DMS 273 (cell line): Measurements from ENCODE around the gene SPEN.

Experiments used
- DNase-seq: peaks from one replicate; lab custom pipeline; 2025; ENCODE audit not compliant: unreplicated experiment; lab: John Stamatoyannopoulos, UW

The SPEN gene

DNA sequence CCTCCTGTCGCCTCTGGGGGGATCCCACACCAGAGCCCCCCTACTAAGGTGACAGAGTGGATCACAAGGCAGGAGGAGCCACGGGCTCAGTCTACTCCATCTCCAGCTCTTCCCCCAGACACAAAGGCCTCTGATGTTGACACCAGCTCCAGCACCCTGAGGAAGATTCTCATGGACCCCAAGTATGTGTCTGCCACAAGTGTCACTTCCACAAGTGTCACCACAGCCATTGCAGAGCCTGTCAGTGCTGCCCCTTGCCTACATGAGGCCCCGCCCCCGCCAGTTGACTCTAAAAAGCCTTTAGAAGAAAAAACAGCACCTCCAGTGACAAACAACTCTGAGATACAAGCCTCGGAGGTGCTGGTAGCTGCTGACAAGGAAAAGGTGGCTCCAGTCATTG, 86.2 kb downstream of the SPEN start:
- DNase-seq: no peak

DNA sequence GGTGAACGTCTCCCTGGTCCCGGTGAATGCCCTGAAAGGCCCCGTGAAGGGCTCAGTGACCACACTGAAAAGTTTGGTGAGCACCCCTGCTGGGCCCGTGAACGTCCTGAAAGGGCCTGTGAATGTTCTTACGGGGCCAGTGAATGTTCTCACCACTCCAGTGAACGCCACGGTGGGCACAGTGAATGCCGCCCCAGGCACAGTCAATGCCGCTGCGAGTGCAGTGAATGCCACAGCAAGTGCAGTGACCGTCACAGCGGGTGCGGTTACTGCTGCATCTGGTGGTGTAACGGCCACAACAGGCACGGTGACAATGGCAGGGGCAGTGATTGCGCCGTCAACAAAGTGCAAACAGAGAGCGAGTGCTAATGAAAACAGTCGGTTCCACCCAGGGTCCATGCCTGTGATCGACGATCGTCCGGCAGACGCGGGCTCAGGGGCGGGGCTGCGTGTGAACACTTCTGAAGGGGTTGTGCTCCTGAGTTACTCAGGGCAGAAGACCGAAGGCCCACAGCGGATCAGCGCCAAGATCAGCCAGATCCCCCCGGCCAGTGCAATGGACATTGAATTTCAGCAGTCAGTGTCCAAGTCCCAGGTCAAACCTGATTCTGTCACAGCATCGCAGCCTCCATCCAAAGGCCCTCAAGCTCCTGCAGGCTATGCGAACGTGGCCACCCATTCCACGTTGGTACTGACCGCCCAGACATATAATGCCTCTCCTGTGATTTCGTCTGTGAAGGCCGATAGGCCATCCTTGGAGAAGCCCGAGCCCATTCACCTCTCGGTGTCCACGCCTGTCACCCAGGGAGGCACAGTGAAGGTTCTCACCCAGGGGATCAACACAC, 86.9 kb downstream of the SPEN start:
- DNase-seq: no peak

DNA sequence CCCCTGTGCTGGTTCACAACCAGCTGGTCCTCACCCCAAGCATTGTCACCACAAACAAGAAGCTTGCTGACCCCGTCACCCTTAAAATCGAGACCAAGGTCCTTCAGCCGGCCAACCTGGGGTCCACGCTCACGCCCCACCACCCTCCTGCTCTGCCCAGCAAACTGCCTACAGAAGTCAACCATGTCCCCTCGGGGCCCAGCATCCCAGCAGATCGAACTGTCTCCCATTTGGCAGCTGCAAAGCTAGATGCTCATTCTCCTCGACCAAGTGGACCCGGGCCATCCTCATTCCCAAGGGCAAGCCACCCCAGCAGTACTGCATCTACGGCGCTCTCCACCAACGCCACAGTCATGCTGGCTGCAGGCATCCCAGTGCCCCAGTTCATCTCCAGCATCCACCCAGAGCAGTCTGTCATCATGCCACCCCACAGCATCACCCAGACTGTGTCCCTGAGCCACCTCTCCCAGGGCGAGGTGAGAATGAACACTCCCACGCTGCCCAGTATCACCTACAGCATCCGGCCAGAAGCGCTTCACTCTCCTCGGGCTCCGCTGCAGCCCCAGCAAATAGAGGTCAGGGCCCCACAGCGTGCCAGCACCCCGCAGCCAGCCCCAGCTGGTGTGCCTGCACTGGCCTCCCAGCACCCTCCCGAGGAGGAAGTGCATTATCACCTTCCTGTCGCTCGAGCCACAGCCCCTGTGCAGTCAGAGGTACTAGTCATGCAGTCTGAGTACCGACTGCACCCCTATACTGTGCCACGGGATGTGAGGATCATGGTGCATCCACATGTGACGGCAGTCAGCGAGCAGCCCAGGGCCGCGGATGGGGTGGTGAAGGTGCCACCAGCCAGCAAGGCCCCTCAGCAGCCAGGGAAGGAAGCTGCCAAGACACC, 87.8 kb downstream of the SPEN start:
- DNase-seq: no peak

DNA sequence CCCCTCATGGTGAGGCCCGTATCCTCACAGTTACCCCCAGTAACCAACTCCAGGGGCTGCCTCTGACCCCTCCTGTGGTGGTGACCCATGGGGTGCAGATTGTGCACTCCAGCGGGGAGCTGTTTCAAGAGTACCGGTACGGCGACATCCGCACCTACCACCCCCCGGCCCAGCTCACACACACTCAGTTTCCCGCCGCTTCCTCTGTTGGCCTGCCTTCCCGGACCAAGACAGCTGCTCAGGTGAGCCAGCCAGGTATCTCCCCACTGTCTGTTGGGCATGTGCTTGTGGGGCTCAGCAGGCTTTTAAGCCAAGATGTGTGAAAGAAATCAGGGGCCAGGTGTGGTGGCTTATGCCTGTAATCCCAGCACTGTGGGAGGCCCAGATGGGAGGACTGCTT, 88.5 kb downstream of the SPEN start:
- DNase-seq: no peak

DNA sequence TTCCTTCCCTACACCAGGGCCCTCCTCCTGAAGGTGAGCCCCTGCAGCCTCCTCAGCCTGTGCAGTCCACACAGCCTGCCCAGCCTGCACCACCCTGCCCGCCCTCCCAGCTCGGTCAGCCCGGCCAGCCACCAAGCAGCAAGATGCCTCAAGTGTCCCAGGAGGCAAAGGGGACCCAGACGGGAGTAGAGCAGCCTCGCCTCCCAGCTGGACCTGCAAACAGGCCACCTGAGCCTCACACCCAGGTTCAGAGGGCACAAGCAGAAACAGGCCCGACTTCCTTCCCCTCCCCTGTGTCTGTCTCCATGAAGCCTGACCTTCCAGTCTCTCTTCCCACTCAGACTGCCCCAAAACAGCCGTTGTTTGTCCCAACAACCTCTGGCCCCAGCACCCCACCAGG, 89.6 kb downstream of the SPEN start:
- DNase-seq: no peak

DNA sequence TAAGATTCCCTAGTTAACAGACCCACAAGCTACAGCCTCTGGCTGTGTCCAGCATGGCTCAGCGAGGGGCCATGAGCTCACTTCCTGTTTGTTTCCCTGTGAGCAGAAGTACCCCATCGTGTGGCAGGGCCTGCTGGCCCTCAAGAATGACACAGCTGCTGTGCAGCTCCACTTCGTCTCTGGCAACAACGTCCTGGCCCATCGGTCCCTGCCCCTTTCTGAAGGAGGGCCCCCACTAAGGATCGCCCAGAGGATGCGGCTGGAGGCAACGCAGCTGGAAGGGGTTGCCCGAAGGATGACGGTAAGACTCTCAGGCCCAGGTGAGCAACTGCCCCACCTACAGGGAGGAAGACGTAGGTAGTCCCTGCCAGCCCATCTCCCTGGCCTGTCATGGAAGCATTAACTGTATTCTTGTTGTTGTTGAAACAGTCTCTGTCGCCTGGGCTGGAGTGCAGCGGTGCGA, 90.2 kb downstream of the SPEN start:
- no peak for DNase-seq

DNA sequence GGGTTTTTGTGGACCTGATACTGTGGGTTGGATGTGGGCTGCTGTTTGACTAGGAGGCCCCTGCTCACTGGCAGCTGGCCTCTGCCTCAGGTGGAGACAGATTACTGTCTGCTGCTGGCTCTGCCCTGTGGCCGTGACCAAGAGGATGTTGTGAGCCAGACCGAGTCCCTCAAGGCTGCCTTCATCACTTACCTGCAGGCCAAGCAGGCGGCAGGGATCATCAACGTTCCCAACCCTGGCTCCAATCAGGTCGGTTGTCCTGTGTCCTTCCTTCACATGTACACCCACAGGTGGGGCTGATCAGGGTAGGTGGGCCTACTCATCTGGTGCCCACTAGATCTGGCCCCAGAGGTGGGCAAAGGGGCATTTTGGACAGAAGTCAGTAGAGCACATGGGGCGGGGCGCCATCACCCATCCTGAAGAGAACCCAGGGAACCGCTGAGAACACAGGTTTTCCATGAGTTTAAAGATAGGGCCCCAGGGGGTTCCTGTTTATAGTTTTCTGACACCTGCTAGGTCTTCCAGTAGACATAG, 91.2 kb downstream of the SPEN start:
- no peak for DNase-seq

DNA sequence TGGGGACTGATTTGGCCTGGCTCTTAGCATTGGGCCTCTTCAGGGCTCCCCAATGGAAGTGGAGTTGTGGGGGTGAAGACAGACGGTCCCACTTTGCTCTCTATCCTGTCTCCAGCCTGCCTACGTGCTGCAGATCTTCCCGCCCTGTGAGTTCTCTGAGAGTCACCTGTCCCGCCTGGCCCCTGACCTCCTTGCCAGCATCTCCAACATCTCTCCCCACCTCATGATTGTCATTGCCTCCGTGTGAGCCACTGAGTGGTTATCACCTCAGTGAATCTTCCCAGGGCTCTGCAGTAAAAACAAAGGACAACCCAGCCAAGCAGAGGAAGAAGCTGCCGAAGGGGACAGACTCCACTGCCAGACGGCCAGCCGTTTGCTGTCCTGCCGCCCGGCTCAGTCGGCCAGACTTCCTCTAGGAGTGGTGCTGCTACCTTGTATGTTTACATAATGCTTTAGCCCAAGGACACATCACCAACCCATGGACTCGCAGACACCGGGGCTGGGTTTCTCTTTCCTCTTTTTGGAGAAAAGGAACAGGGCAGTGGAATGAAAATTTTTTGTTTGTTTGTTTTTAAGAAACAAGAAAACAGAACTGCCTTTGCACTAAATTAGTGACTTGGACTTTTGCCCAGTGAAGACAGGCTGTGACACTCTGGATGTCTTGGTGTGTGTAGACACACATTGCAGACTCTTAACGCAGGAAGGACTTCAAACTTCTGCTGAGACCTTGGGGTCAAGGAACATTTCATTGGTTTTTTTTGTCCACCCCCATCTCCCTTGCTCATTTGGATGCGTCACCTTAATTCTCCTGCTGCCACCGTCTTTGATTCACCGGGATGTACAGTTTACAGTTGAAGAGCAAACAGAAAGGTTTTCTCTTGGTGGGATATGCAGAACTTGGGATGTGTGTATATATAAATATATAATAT, 91.9 kb downstream of the SPEN start:
- no peak for DNase-seq

DNA sequence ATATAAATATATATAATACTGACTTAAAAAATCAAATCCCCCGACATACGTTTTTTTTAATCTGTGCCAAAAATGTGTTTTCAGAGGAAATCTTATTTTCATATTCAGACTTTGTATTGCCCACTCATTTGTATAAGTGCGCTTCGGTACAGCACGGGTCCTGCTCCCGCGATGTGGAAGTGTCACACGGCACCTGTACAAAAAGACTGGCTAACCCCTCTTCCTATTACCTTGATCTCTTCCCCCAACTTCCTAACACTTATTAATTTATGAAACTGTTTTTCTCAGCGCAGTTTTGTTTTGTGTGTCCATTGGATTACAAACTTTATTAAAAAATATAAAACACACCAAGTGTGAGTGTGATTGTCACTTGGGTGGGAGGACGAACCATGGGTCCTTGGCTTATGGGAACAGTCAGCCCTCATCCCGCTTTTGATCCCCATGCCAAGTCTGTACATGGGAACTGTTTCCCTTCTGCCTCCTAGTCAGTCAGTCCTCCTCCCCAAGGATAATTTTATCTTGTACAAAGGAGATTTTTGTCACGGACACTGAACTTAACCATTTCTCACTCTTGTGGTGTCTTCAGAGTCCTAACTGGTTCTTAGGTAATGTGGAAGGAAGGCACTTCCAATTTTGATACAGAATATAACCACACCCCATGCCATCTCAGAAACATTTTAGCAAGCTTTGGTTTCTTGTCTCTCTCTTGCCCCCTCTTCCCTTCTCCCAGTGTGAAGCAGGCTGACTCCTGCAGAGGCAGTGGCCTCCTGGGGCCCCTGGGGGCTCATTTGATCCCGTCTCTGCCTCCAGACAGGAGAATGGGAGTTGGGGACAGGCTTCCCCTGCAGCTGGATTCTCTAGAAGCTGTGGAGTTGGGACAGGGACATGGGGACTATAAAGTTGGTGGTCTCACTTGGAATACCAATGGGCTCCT, 92.9 kb downstream of the SPEN start:
- no peak for DNase-seq

DNA sequence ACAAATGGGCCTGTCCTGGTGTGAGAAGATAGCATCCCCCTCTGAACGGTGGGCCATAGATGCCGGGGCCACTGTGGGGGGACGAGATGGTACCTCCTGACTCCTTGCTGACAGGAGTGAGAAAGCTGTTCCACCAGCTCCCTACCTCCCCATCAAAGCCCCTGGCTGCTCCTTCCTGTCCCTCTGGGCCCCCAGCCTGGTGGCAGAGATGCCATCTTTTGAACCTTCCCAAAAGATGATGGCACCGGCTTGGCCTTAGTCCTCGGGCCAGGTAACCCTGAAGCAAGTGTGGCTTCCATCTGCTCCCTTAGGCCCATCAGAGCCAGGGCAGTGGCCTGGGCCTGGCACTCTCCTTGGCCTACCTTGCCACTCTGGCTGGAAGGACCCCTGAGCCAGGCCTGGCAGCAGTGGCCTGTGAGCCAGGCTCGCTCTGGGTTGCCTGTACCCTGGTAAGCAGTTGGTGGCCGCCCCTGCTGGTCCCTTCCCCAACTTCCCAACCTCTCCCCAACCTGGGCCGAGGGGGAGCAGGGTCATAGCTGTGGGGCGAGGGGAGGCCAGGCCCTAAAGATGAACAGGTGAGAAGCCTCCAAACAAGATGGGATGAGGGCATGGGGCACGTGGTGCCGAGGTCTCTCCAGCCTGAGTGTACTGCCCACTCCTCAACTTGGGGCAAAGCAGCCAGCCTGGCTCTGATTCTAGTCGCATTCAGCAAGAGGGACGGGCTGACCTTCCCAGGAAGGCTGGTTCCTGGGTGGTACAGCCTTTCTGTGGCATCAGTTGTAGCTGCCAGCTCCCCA, 93.7 kb downstream of the SPEN start:
- no peak for DNase-seq

DNA sequence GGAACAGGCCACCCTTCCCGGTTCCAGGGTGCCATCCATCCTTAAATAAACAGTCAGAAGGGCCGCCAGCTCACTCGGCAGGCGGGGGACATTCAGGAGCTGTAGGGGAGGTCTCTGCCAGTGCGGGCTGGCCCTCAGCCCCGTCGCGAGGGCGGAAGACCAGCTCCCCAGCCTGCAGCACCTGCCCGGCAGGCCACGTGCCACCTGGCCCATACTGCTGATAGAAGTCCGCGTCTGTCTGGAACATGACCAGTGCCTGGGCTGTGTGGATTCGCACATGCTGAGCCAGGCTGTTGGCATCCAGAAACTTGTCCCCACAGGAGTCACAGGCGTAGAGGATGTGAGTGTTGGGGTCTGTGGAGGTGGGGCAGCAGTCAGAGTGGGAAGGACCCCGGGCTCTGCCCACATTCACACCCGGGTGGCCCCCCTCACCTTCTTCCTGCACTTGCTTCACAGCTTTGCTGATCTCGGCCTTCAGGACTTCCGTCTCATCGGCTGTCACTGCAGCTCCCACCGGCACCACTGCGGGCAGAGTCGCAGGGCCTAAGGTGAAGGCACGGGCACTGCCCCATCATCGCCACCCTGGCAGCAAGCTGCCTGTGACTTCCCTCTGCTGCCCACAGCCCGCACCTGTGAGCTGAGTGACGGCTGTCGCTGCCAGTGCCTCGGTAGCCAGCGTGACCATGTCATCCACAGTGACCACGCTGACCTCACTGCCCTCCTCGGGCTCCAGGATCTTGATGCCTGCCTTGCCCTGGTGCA, 94.6 kb downstream of the SPEN start:
- no peak for DNase-seq

DNA sequence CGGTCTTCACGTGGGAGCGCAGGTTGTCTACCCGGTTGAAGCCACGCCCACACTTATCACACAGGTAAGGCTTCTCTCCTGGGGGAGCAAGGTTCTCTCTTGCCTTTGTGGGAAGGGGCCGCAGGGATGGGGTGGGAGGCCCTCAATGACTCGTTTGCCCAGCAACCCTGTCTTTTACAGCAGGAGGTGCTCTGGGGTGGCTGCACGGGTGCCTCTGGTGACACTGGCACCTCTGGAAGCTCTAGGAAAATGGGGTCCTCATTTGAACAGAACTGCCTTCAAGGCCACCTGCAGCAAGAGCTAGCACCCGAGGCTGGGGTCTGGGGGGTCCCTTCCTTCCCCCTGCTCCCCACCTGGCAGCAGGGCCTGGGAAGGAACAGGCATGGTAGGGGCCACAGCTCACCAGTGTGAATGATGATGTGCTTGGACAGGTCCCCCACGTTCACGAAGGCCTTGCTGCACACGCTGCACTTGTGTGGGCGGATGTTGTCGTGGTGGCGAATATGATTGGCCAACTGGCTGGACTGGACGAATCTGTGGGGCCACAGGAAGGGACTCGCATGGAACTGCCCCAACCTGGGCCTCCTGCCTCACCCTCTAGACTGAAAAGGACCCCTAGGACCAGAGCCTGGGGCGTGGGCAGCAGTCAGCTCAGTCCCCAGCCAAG, 95.3 kb downstream of the SPEN start:
- no peak for DNase-seq

DNA sequence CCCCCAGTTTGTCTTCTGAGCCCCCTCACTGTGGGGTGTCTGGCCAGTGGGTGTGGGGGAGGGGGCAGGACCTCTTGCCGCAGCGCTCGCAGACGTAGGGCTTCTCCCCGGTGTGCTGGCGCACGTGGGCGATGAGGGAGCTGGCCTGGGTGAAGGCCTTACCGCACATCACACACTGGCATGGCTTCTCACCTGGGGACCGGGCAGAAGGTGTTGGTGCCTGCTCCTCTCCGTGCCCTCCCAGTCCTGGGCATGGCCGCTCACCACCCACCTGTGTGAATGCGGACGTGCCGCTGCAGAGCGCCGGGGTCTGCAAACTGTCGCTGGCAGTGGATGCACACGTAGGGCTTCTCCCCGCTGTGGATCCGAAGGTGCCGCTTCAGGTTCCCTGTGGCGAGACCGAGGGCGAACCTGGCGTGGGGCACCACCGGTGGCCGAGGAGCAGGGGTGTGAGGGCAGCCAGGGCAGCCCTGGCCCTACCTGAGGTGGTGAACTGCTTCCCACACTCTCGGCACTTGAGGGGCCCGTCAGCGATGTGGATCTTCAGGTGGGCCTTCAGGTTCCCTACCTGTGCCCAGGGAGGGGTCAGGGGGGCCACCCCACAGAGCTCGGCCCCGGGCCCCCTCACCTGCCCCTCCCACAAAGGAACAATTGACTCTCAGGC, 96.0 kb downstream of the SPEN start:
- DNase-seq: no peak

DNA sequence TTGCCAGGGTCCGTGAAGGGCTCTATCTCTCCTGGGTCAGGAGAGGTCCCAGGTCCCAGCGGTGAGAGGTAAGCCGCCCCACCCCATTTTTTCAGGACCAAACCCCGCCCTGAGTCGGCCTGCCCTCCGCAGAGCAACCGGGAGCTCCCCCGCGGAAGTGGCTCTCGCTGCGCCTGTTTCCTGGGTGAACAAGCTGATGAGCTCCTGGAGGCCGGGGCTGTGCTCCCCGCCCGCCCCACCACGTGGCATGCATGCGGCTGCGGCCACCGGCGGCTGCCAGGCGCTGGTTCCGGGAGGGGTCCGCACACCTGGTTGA, 96.4 kb downstream of the SPEN start:
- DNase-seq: no peak

DNA sequence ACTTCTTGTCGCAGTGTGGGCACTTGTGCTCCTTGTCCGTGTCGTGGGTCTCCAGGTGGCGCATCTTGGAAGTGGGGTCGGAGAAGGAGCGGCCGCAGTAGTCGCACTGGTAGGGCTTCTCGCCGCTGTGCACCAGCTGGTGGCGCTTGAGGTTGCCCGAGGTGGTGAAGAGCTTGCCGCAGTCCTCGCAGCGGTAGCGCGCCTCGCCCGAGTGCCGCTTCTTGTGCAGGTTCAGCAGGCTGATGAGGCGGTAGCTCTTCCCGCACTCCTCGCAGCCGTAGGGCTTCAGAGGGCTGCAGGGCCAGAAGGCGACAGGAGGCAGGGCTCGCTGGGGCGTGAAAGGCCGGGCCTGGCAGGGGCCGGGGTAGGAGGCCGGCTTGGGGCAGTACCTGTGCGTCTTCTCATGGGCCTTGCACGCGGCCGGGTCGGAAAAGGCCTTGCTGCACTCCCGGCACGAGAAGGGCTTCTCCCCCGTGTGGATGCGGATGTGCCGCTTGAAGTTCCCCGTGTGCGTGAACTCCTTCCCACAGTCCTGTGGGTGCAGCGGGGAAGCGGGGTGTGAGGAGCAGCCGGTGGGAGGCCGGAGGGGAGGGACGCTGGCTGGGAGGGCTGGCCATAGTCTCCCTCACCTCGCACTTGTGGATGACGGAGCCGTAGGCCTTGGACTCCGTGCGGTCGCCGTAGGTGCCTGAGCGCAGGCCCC, 97.0 kb downstream of the SPEN start:
- DNase-seq: no peak

DNA sequence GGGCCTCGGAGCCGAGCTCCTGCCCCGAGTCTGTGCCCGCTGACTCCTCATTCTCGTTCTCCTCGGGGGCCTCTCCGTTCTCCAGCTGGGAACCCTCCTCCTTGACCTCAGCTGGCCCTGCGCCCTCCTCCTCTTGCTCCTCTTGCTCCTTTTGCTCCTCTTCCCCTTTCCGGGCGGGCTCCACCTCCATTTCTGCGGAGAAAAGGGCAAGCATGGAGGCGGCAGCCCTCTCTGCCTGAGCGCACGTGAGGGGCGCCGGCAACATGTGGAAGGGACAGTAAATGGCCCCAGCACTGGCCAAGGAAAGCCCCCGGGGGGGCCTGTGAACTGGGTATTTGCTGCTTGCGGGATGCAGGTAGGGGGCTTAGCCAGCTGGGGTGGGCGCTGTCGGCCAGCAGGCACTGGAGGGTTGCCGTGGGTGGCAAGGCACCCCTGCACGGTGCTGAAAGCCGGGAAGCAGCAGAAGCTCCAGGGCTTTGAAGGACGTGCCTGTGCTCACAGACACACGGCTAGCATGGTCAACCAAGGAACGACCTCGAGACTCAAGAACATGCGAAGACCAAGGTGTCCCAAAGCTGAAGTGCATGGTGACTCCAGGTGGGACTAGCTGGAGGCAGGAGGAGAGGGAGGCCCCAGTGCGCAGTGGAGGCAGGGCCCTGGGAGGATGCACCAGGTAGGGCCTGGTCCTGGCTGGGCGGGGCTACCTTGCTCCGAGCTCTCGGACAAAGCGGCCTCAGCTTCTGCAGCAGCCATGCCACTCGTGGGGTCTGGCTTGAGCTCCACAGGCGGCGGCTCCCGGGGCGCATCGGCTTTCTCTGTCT, 97.7 kb downstream of the SPEN start:
- no peak for DNase-seq
